GM19035 (cell line): ENCODE data around the gene C5orf52.
A peak's percentile ranks its signal among the peaks of the same experiment; 100 is the strongest.

Source experiments
- ATAC-seq: cut with Tn5 transposase; IDR thresholded peaks from one replicate; pipeline ENCODE4 v1.9.1; 2021; ENCODE audit not compliant: unreplicated experiment

Gene C5orf52

GRCh38 chr5:157670662-157671591 is at the start of gene C5orf52:
C5orf52 (plus strand) TSS chr5:157671533; CDS start chr5:157671615, 82 bp downstream.
- ATAC-seq, result no peak

GRCh38 chr5:157624144-157624543 is 47.2 kb upstream of the C5orf52 start:
- no peak for ATAC-seq

- ATAC-seq, result no peak
Measured at GRCh38 chr5:157626831-157627230, 44.5 kb upstream of the C5orf52 start.

GRCh38 chr5:157630341-157630740 is 41.0 kb upstream of the C5orf52 start:
- ATAC-seq, result no peak

- no peak for ATAC-seq
Measured at GRCh38 chr5:157640406-157641066, 30.8 kb upstream of the C5orf52 start.

- ATAC-seq, result no peak
Measured at GRCh38 chr5:157648275-157648990, 22.9 kb upstream of the C5orf52 start.

- ATAC-seq, result no peak
Measured at GRCh38 chr5:157649101-157649500, 22.2 kb upstream of the C5orf52 start.

GRCh38 chr5:157650991-157651611 is 20.2 kb upstream of the C5orf52 start:
- ATAC-seq, result no peak

- peak; percentile 95 for ATAC-seq
Measured at GRCh38 chr5:157651623-157652376, 19.5 kb upstream of the C5orf52 start.

GRCh38 chr5:157652377-157652692 is 19.0 kb upstream of the C5orf52 start, which contains the start of gene SOX30:
SOX30 (minus strand) TSS chr5:157652438; CDS start chr5:157652078, 360 bp downstream.
- ATAC-seq, result no peak

GRCh38 chr5:157657516-157657915 is 13.8 kb upstream of the C5orf52 start:
- no peak for ATAC-seq

- ATAC-seq, result no peak
Measured at GRCh38 chr5:157658893-157659292, 12.4 kb upstream of the C5orf52 start.

GRCh38 chr5:157659868-157660660 is 11.3 kb upstream of the C5orf52 start:
- ATAC-seq, result no peak

GRCh38 chr5:157665467-157666070 is 5.8 kb upstream of the C5orf52 start:
- no peak for ATAC-seq

- no peak for ATAC-seq
Measured at GRCh38 chr5:157668356-157668755, 3.0 kb upstream of the C5orf52 start.

- no peak for ATAC-seq
Measured at GRCh38 chr5:157669701-157670097, 1.6 kb upstream of the C5orf52 start.

- ATAC-seq, result no peak
Measured at GRCh38 chr5:157671592-157672330, 428 bp downstream of the C5orf52 start.

- ATAC-seq, result no peak
Measured at GRCh38 chr5:157672976-157673375, 1.6 kb downstream of the C5orf52 start.
